GM23338 (cell line): Measurements from ENCODE around the gene CA4. TPM values are rescaled to one million over a fixed set of nuclear protein-coding genes. Genes with fewer than 3 reads are reported as not detected.

Source experiments
- ATAC-seq: fragments of 200-7000 bp; cut with Tn5 transposase; 3 replicates; pipeline ENCODE4 v1.9.1; 2020
- DNase-seq: peaks from one replicate; pipeline ENCODE4 v3.0.0-alpha.2; 2015; ENCODE audit warnings: low spot score
- H2AFZ ChIP-seq: fragments of 200-600 bp; sonication (generic); 2 replicates; pipeline ENCODE4 v1.8.0; 2016; ENCODE audit warnings: antibody characterized with exemption, mild to moderate bottlenecking, moderate library complexity
- H3F3A ChIP-seq: fragments of 200-600 bp; sonication (generic); replicated peaks from 2 replicates; pipeline ENCODE4 v1.8.0; 2017; ENCODE audit warnings: antibody characterized with exemption, mixed run types, low read depth
- H3K27ac ChIP-seq: fragments of 200-600 bp; sonication (generic); 2 replicates; pipeline ENCODE4 v1.6.1; 2016; ENCODE audit warnings: low read depth
- H3K27me3 ChIP-seq: fragments of 200-600 bp; sonication (generic); 2 replicates; pipeline ENCODE4 v1.8.0; 2016; ENCODE audit warnings: mild to moderate bottlenecking, mixed run types, moderate library complexity; ENCODE audit not compliant: insufficient read depth
- H3K36me3 ChIP-seq: fragments of 200-600 bp; sonication (generic); 2 replicates; pipeline ENCODE4 v1.8.0; 2016; ENCODE audit warnings: mild to moderate bottlenecking; ENCODE audit not compliant: insufficient read depth
- H3K4me1 ChIP-seq: fragments of 200-600 bp; sonication (generic); 2 replicates; pipeline ENCODE4 v1.8.0; 2016; ENCODE audit warnings: mild to moderate bottlenecking, moderate library complexity; ENCODE audit not compliant: insufficient read depth
- H3K4me2 ChIP-seq: fragments of 200-600 bp; sonication (generic); 2 replicates; pipeline ENCODE4 v1.7.1; 2017; ENCODE audit warnings: mixed run types
- H3K4me3 ChIP-seq: fragments of 200-600 bp; sonication (generic); 2 replicates; pipeline ENCODE4 v1.6.1; 2016; ENCODE audit warnings: mixed run types
- H3K79me2 ChIP-seq: fragments of 200-600 bp; sonication (generic); replicated peaks from 2 replicates; pipeline ENCODE4 v1.8.0; 2017; ENCODE audit warnings: mild to moderate bottlenecking; ENCODE audit not compliant: insufficient read depth
- H3K9me2 ChIP-seq: fragments of 200-600 bp; sonication (generic); 2 replicates; pipeline ENCODE4 v1.8.0; 2017; ENCODE audit not compliant: insufficient read depth
- H4K20me1 ChIP-seq: fragments of 200-600 bp; sonication (generic); replicated peaks from 2 replicates; pipeline ENCODE4 v1.8.0; 2017; ENCODE audit warnings: mild to moderate bottlenecking; ENCODE audit not compliant: insufficient read depth
- H3K27ac Mint-ChIP-seq: 2 replicates; pipeline ENCODE4 v1.8.0; 2020; ENCODE audit warnings: inconsistent platforms, mild to moderate bottlenecking, moderate library complexity, mixed read lengths
- H3K27me3 Mint-ChIP-seq: 3 replicates; pipeline ENCODE4 v1.8.0; 2022; ENCODE audit warnings: low read depth, mild to moderate bottlenecking, moderate library complexity, mixed read lengths, inconsistent platforms; ENCODE audit not compliant: insufficient read depth, poor library complexity
- H3K36me3 Mint-ChIP-seq: 3 replicates; pipeline ENCODE4 v1.8.0; 2021; ENCODE audit warnings: low read depth, mild to moderate bottlenecking, inconsistent platforms, moderate library complexity, mixed read lengths
- H3K4me1 Mint-ChIP-seq: 3 replicates; pipeline ENCODE4 v1.8.0; 2020; ENCODE audit warnings: mild to moderate bottlenecking, inconsistent platforms, mixed read lengths
- H3K4me3 Mint-ChIP-seq: 3 replicates; pipeline ENCODE4 v1.8.0; 2021; ENCODE audit warnings: moderate library complexity, mild to moderate bottlenecking, inconsistent platforms, mixed read lengths
- H3K9me3 Mint-ChIP-seq: 3 replicates; pipeline ENCODE4 v1.8.0; 2020; ENCODE audit warnings: moderate library complexity, mild to moderate bottlenecking, inconsistent platforms, mixed read lengths
- CTCF ChIP-seq, 2 experiments: fragments of 200-600 bp in 1 of 2; sonication (generic) in 1 of 2; conservative IDR thresholded peaks; 2 replicates each; pipeline versions ENCODE4 v1.5.1 to v1.6.1; 2016 to 2017; ENCODE audit warnings: antibody characterized with exemption in 2 of 2, low read depth in 2 of 2, mild to moderate bottlenecking in 2 of 2, moderate library complexity in 1 of 2
- JUNB ChIP-seq: IDR thresholded peaks from one replicate; pipeline ENCODE4 v1.6.1; 2016; ENCODE audit warnings: antibody characterized with exemption; ENCODE audit not compliant: unreplicated experiment
- NANOG ChIP-seq: IDR thresholded peaks from 2 replicates; pipeline ENCODE4 v1.6.1; 2016; ENCODE audit warnings: antibody characterized with exemption, borderline replicate concordance
- ZNF331 ChIP-seq: fragments of 250-450 bp; sonication (Bioruptor Pico); IDR thresholded peaks from 2 replicates; pipeline ENCODE4 v1.5.0; 2020; ENCODE audit warnings: low read depth, mild to moderate bottlenecking, moderate library complexity
- ZNF462 ChIP-seq: fragments of 250-450 bp; sonication (Bioruptor Pico); IDR thresholded peaks from 2 replicates; pipeline ENCODE4 v1.5.0; 2020; ENCODE audit warnings: mild to moderate bottlenecking, moderate library complexity
- polyA plus RNA-seq: library from polyadenylated mRNA; unstranded; fragments of >200 nt; fragmentation: Nextera tagmentation; extraction: Ambion mirVana; gene quantifications from 2 replicates; pipeline ENCODE4 v1.2.1, GENCODE V29; 2016
- total RNA-seq: library from RNA; depleted of rRNA; stranded (reverse); fragments of >200 nt; shearing (Covaris generic); gene quantifications from 2 replicates; pipeline ENCODE4 v1.2.3, GENCODE V29; 2014
- TF ChIP-seq, protein P1 (sequence below): IDR thresholded peaks from one replicate; pipeline ENCODE4 v1.6.1; 2018; ENCODE audit warnings: antibody characterized with exemption; ENCODE audit not compliant: unreplicated experiment

CA4 gene
- total and polyA plus RNA-seq, 2 experiments from 2014 or later: 7.6 to 8.2 TPM

DNA sequence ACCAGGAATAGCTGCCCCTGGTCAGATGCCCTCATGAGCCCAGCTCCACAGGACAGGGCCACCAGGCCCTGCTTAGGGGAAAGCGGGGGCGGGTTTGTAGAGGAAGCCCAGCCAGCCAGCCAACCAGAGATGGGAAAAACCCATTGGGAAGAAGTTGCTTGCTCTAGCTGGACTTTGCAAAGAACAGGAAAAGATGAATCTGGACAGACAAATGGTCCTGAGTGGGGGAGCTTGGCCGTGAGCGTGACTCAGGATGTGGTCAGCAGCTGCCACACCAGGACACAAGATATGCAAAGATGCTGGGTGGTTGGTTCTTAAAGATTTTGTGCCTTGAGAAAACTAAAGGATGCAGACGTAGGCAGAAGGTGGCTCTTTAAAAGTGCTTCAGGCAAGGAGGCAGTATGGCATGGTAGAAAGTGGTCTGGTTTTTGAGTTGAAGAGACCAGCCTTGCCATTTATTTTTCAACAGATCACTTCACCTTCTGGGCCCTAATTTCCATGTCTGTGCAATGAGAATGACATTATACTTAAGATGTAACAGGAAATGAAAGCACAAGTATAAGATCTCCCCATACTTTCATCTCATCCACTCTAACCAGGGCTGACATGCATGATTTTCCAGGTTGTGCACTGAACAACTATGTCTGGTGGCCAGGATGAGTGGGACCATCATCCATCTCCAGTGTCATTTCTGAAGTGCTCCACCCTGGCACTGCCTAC lies 43.3 kb upstream of the CA4 start (continued):
- TF ChIP-seq ZNF462 (CRISPR knock-in tag): no peak

DNA sequence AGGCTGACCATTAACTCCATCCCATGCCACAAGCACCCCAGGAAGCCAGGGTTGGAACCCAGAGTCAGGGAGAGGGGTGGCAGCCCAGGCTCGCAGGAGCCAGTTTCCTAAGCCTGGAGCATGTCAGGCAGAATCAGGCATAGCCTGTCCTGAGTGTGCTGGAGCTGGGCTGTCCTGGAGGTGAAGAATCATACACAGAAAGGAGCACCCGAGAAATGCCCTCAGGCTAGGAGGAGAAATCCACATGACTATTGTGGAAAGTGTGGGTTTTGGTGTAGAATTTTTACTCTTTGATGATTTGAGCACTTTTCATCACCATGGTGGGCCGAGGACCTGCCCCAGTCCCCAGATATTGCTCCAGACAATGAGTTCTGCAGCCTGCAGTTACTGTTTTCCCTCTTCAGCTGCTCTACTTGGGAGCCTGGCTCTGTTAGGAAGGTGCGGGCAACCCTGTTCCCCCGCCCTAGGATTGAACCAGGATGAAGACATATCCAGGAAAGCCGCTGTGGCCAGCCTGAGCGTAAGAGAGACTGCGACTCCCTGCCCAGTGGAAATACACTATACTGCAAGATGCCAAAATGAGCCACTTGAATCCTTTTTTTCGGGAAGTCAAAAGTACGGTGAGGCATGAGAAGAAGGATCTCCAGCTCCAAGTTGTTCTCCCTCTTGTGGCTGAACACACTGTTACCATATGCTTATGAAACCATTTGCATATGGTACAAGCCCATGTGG lies 42.1 kb upstream of the CA4 start:
- no peaks in the 10 kb centered on the region for H3K9me2 ChIP-seq
- H3K36me3 ChIP-seq: no peaks in the 10 kb centered on the region
- Mint-ChIP-seq H3K9me3 (no peaks in the 10 kb centered on the region), H3K27me3 (no peaks in the 10 kb centered on the region), H3K4me1 (peaks cover 2% of the 10 kb centered on the region; the same call in 2 of the 3 replicates), H3K36me3 (no peaks in the 10 kb centered on the region), H3K4me3 (no peak overlapping the region), H3K27ac (no peak overlapping the region)
- no peak overlapping the region for H3K27ac ChIP-seq
- H3K4me3 ChIP-seq: no peak overlapping the region
- no peak overlapping the region for H2AFZ ChIP-seq
- ATAC-seq (no peak), DNase-seq (no peak)
- no peaks in the 10 kb centered on the region for H4K20me1 ChIP-seq
- no peak overlapping the region for H3K4me2 ChIP-seq
- H3F3A ChIP-seq: 0 out of 2 replicates have a peak, but pooled peaks cover 5% of the 10 kb centered on the region
- H3K4me1 ChIP-seq: no peaks in the 10 kb centered on the region
- no peaks in the 10 kb centered on the region for H3K79me2 ChIP-seq
- no peaks in the 10 kb centered on the region for H3K27me3 ChIP-seq
- TF ChIP-seq ZNF331 (CRISPR knock-in tag) (no peak), NANOG (no peak), CTCF (conservative IDR thresholded peaks at IDR 0.05; ENCODE audit: low read depth in 2 of 2) (no peak), JUNB (no peak)
- TF ChIP-seq, protein P1, sequence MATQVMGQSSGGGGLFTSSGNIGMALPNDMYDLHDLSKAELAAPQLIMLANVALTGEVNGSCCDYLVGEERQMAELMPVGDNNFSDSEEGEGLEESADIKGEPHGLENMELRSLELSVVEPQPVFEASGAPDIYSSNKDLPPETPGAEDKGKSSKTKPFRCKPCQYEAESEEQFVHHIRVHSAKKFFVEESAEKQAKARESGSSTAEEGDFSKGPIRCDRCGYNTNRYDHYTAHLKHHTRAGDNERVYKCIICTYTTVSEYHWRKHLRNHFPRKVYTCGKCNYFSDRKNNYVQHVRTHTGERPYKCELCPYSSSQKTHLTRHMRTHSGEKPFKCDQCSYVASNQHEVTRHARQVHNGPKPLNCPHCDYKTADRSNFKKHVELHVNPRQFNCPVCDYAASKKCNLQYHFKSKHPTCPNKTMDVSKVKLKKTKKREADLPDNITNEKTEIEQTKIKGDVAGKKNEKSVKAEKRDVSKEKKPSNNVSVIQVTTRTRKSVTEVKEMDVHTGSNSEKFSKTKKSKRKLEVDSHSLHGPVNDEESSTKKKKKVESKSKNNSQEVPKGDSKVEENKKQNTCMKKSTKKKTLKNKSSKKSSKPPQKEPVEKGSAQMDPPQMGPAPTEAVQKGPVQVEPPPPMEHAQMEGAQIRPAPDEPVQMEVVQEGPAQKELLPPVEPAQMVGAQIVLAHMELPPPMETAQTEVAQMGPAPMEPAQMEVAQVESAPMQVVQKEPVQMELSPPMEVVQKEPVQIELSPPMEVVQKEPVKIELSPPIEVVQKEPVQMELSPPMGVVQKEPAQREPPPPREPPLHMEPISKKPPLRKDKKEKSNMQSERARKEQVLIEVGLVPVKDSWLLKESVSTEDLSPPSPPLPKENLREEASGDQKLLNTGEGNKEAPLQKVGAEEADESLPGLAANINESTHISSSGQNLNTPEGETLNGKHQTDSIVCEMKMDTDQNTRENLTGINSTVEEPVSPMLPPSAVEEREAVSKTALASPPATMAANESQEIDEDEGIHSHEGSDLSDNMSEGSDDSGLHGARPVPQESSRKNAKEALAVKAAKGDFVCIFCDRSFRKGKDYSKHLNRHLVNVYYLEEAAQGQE: no peak
